ENCODE data around the gene MTMR11. TPM values are rescaled to one million over a fixed set of nuclear protein-coding genes. Genes with fewer than 3 reads are reported as not detected.

MTMR11 gene
- total RNA-seq, 2 experiments from 2014 or later, result 0.94 to 1.8 TPM

Other genes with a start within 250 kb of the MTMR11 start
- not detected for gene FCGR1A, start 154.2 kb downstream of the MTMR11 start, total RNA-seq
- 10 to 100 TPM; 20.6 to 22.6 TPM for gene BOLA1, start 37.3 kb downstream of the MTMR11 start, total RNA-seq
- 10 to 100 TPM; 12.5 to 12.8 TPM for gene SV2A, start 19.0 kb downstream of the MTMR11 start, total RNA-seq
- 100 to 1,000 TPM; 111 to 112 TPM for gene SF3B4, start 9.1 kb downstream of the MTMR11 start, total RNA-seq
- gene OTUD7B, start 73.8 kb upstream of the MTMR11 start, total RNA-seq, result 10 to 100 TPM; 21.9 to 23.2 TPM
- 10 to 100 TPM; 22.9 to 23.0 TPM for gene VPS45, start 130.9 kb upstream of the MTMR11 start, total RNA-seq
- 10 to 100 TPM; 14.9 to 15.5 TPM for gene PLEKHO1, start 213.0 kb upstream of the MTMR11 start, total RNA-seq